ENCODE measurements around the gene SYNGR2.

- TF ChIP-seq TCF7L2 (IDR thresholded peaks at IDR 0.05; ENCODE audit: borderline replicate concordance, extremely low read depth, insufficient read depth, insufficient read length) (peak; percentile 98), POLR2A (IDR thresholded peaks at IDR 0.05; ENCODE audit: borderline replicate concordance, extremely low read depth, insufficient read depth, insufficient read length) (no peak), CBX3 (IDR thresholded peaks at IDR 0.05; ENCODE audit: low read depth) (no peak), SIN3A (IDR thresholded peaks at IDR 0.05; ENCODE audit: low read depth) (no peak), POLR2AphosphoS5 (IDR thresholded peaks at IDR 0.05; ENCODE audit: low read depth, low read length) (peak; percentile 88), ZNF274 (IDR thresholded peaks at IDR 0.05; ENCODE audit: low read depth, low read length) (no peak), EZH2phosphoT487 (IDR thresholded peaks at IDR 0.05; ENCODE audit: borderline replicate concordance) (no peak), EZH2 (IDR thresholded peaks at IDR 0.05) (no peak), ZFX (IDR thresholded peaks at IDR 0.05) (no peak)
- TF ChIP-seq, protein P1, sequence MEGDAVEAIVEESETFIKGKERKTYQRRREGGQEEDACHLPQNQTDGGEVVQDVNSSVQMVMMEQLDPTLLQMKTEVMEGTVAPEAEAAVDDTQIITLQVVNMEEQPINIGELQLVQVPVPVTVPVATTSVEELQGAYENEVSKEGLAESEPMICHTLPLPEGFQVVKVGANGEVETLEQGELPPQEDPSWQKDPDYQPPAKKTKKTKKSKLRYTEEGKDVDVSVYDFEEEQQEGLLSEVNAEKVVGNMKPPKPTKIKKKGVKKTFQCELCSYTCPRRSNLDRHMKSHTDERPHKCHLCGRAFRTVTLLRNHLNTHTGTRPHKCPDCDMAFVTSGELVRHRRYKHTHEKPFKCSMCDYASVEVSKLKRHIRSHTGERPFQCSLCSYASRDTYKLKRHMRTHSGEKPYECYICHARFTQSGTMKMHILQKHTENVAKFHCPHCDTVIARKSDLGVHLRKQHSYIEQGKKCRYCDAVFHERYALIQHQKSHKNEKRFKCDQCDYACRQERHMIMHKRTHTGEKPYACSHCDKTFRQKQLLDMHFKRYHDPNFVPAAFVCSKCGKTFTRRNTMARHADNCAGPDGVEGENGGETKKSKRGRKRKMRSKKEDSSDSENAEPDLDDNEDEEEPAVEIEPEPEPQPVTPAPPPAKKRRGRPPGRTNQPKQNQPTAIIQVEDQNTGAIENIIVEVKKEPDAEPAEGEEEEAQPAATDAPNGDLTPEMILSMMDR (IDR thresholded peaks at IDR 0.05 in 2 of 3, conservative IDR thresholded peaks at IDR 0.05 in 1 of 3; ENCODE audit: borderline replicate concordance in 1 of 3, insufficient read depth in 1 of 3, low read depth in 2 of 3, low read length in 2 of 3) = no peak
Measured at GRCh38 chr17:78142119-78142861, 26.1 kb upstream of the SYNGR2 start.
